Neural cell (in vitro differentiated cells): ENCODE measurements around the gene TMEM151A. TPM values are rescaled to one million over a fixed set of nuclear protein-coding genes. Genes with fewer than 3 reads are reported as not detected.

ENCODE experiments used
- H2AFZ ChIP-seq: fragments of 200-600, 300-800 bp; sonication (generic), shearing (Covaris generic); 2 replicates; pipeline ENCODE4 v1.6.0; 2014; ENCODE audit warnings: low read depth, mild to moderate bottlenecking, antibody characterized with exemption, low read length, moderate library complexity
- H3F3A ChIP-seq: fragments of 200-600 bp; shearing (Covaris generic); 2 replicates; pipeline ENCODE4 v1.6.1; 2016; ENCODE audit warnings: mild to moderate bottlenecking, moderate library complexity, mixed read lengths, antibody characterized with exemption, low read length; ENCODE audit not compliant: insufficient read depth, poor library complexity, severe bottlenecking
- H3K27ac ChIP-seq: fragments of 200-600, 300-800 bp; sonication (generic), shearing (Covaris generic); 2 replicates; pipeline ENCODE4 v1.5.1; 2014; ENCODE audit warnings: mild to moderate bottlenecking, low read length, moderate library complexity
- H3K27me3 ChIP-seq: fragments of 300-800, 200-600 bp; sonication (generic), shearing (Covaris generic); 2 replicates; pipeline ENCODE4 v1.6.0; 2014; ENCODE audit warnings: mild to moderate bottlenecking, low read depth, low read length, moderate library complexity; ENCODE audit not compliant: insufficient read depth
- H3K36me3 ChIP-seq: fragments of 300-800, 200-600 bp; sonication (generic), shearing (Covaris generic); 2 replicates; pipeline ENCODE4 v1.5.1; 2014; ENCODE audit warnings: mild to moderate bottlenecking, antibody characterized with exemption, low read length, moderate library complexity; ENCODE audit not compliant: insufficient read depth
- H3K4me2 ChIP-seq: fragments of 300-800, 200-600 bp; sonication (generic), shearing (Covaris generic); 2 replicates; pipeline ENCODE4 v1.6.0; 2014; ENCODE audit warnings: mild to moderate bottlenecking, low read length
- H3K4me3 ChIP-seq: fragments of 300-800, 200-600 bp; sonication (generic), shearing (Covaris generic); 2 replicates; pipeline ENCODE4 v1.5.1; 2014; ENCODE audit warnings: mild to moderate bottlenecking, low read length, moderate library complexity
- H3K79me2 ChIP-seq: fragments of 200-600 bp; shearing (Covaris generic); replicated peaks from 2 replicates; pipeline ENCODE4 v1.6.0; 2014; ENCODE audit warnings: mild to moderate bottlenecking, low read length, moderate library complexity; ENCODE audit not compliant: insufficient read depth
- H3K9ac ChIP-seq: fragments of 300-800, 200-600 bp; sonication (generic), shearing (Covaris generic); 2 replicates; pipeline ENCODE4 v1.6.1; 2016; ENCODE audit warnings: mild to moderate bottlenecking, low read length, mixed read lengths
- H3K9me2 ChIP-seq: fragments of 200-600 bp; shearing (Covaris generic); 2 replicates; pipeline ENCODE4 v1.6.1; 2016; ENCODE audit warnings: mild to moderate bottlenecking, low read length, mixed read lengths; ENCODE audit not compliant: insufficient read depth
- H3K9me3 ChIP-seq: fragments of 200-600, 300-800 bp; sonication (generic), shearing (Covaris generic); 2 replicates; pipeline ENCODE4 v1.6.1; 2016; ENCODE audit warnings: mild to moderate bottlenecking, mixed run types, low read length, moderate library complexity, mixed read lengths
- H4K20me1 ChIP-seq: fragments of 200-600 bp; shearing (Covaris generic); 2 replicates; pipeline ENCODE4 v1.6.1; 2016; ENCODE audit warnings: mild to moderate bottlenecking, mixed run types; ENCODE audit not compliant: insufficient read depth
- CTCF ChIP-seq: fragments of 450-650 bp; IDR thresholded peaks from 2 replicates; pipeline ENCODE4 v1.5.1; 2014; ENCODE audit warnings: antibody characterized with exemption, mild to moderate bottlenecking, moderate library complexity; ENCODE audit not compliant: poor library complexity, severe bottlenecking
- EP300 ChIP-seq: fragments of 450-650 bp; conservative IDR thresholded peaks from 2 replicates; pipeline ENCODE4 v1.6.1; 2014; ENCODE audit warnings: antibody characterized with exemption, mild to moderate bottlenecking, moderate library complexity; ENCODE audit not compliant: poor library complexity, severe bottlenecking
- EZH2 ChIP-seq: fragments of 200-600, 300-800 bp; shearing (Covaris generic), sonication (generic); IDR thresholded peaks from 2 replicates; pipeline ENCODE4 v1.6.1; 2014; ENCODE audit warnings: antibody characterized with exemption, low read length, borderline replicate concordance, mild to moderate bottlenecking; ENCODE audit not compliant: insufficient read depth, poor library complexity, severe bottlenecking
- MXI1 ChIP-seq: fragments of 450-650 bp; conservative IDR thresholded peaks from 2 replicates; pipeline ENCODE4 v1.6.1; 2014; ENCODE audit warnings: antibody characterized with exemption, mild to moderate bottlenecking; ENCODE audit not compliant: poor library complexity, severe bottlenecking
- POLR2AphosphoS5 ChIP-seq: IDR thresholded peaks from 2 replicates; pipeline ENCODE4 v1.6.1; 2012
- RAD21 ChIP-seq: fragments of 450-650 bp; conservative IDR thresholded peaks from 2 replicates; pipeline ENCODE4 v1.6.1; 2014; ENCODE audit warnings: antibody characterized with exemption, mild to moderate bottlenecking, moderate library complexity
- REST ChIP-seq: IDR thresholded peaks from 2 replicates; pipeline ENCODE4 v1.6.1; 2012; ENCODE audit warnings: borderline replicate concordance
- SMC3 ChIP-seq: fragments of 450-650 bp; conservative IDR thresholded peaks from 2 replicates; pipeline ENCODE4 v1.6.1; 2014; ENCODE audit warnings: antibody characterized with exemption, mild to moderate bottlenecking, moderate library complexity; ENCODE audit not compliant: poor library complexity
- TAF1 ChIP-seq: IDR thresholded peaks from 2 replicates; pipeline ENCODE4 v1.6.1; 2012; ENCODE audit warnings: low read depth
- polyA plus RNA-seq: library from polyadenylated mRNA; depleted of rRNA; stranded (reverse); fragments of >200 nt; gene quantifications from 2 replicates; pipeline ENCODE4 v1.2.3, GENCODE V29; 2014

TMEM151A gene
- polyA plus RNA-seq, 1 donor from 2014 or later = 5.3 TPM

- Histone ChIP-seq H3F3A (no peaks in the 10 kb centered on the region), H2AFZ (no peak overlapping the region), H3K27ac (no peak overlapping the region)
These were observed 46.8 kb downstream of the TMEM151A start for GRCh38 chr11:66338276-66339161.

GRCh38 chr11:66339162-66339675, 47.5 kb downstream of the TMEM151A start:
- Histone ChIP-seq H3F3A (no peaks in the 10 kb centered on the region), H3K9me2 (no peaks in the 10 kb centered on the region), H3K9ac (no peak overlapping the region), H3K27ac (no peak overlapping the region), H3K36me3 (no peaks in the 10 kb centered on the region), H3K4me3 (no peak overlapping the region), H2AFZ (no peak overlapping the region), H3K79me2 (peaks cover 12% of the 10 kb centered on the region), H3K9me3 (no peaks in the 10 kb centered on the region), H3K27me3 (no peaks in the 10 kb centered on the region), H3K4me2 (no peak overlapping the region), H4K20me1 (no peaks in the 10 kb centered on the region)
- TF ChIP-seq EP300 = no peak
- TF ChIP-seq EZH2 = no peak
- no peak for TF ChIP-seq REST
- no peak for TF ChIP-seq MXI1
- TF ChIP-seq CTCF = no peak
- TF ChIP-seq POLR2AphosphoS5 = no peak
- TF ChIP-seq SMC3 = no peak
- no peak for TF ChIP-seq TAF1
- no peak for TF ChIP-seq RAD21

More at GRCh38 chr11:66338276-66339161, 46.8 kb downstream of the TMEM151A start:
- H3K27me3 ChIP-seq = no peaks in the 10 kb centered on the region
- H3K9me3 ChIP-seq = no peaks in the 10 kb centered on the region
- no peak overlapping the region for H3K9ac ChIP-seq
- no peaks in the 10 kb centered on the region for H3K9me2 ChIP-seq
- no peaks in the 10 kb centered on the region for H4K20me1 ChIP-seq
- H3K36me3 ChIP-seq = no peaks in the 10 kb centered on the region
- no peak overlapping the region for H3K4me2 ChIP-seq
- peaks cover 5% of the 10 kb centered on the region for H3K79me2 ChIP-seq
- no peak for TF ChIP-seq CTCF
- H3K4me3 ChIP-seq = no peak overlapping the region
